SK-N-SH (cell line): Measurements from ENCODE around the gene ADGRA1. TPM values are rescaled to one million over a fixed set of nuclear protein-coding genes. Genes with fewer than 3 reads are reported as not detected.

Source experiments
- CTCF ChIA-PET: fragments of 300-600, 350-600 bp; formaldehyde crosslinking; extraction: SDS; loops from one replicate; lab custom pipeline; 2021; lab: Yijun Ruan, JAX
- POLR2A ChIA-PET: fragments of 350-600 bp; sonication (Branson Sonifier 250); formaldehyde crosslinking; extraction: SDS; loops from one replicate; lab custom pipeline; 2020; ENCODE audit warnings: antibody characterized with exemption, inconsistent platforms; lab: Yijun Ruan, JAX
- DNase-seq: peaks from one replicate; pipeline ENCODE4 v3.0.0; 2012
- H2AFZ ChIP-seq: fragments of 200-600 bp; sonication (generic); 2 replicates; pipeline ENCODE4 v1.8.1; 2016; ENCODE audit warnings: antibody characterized with exemption, mild to moderate bottlenecking, low read depth
- H3F3A ChIP-seq: fragments of 200-600 bp; sonication (generic); replicated peaks from 2 replicates; pipeline ENCODE3; 2016; ENCODE audit warnings: antibody characterized with exemption, mild to moderate bottlenecking; ENCODE audit not compliant: insufficient read depth
- H3K27ac ChIP-seq, 2 experiments: fragments of 200-500 bp in 1 of 2; fragments of 200-600 bp in 1 of 2; sonication (Bioruptor generic) in 1 of 2; sonication (generic), shearing (Covaris generic) in 1 of 2; 2 replicates each; pipeline versions ENCODE4 v1.5.1 to v1.6.1; 2014 to 2016; ENCODE audit warnings: low read depth in 2 of 2, inconsistent platforms in 1 of 2, low read length in 1 of 2, mild to moderate bottlenecking in 1 of 2, mixed read lengths in 1 of 2
- H3K27me3 ChIP-seq: fragments of 200-600 bp; sonication (generic), shearing (Covaris generic); 2 replicates; pipeline ENCODE4 v1.6.1; 2016; ENCODE audit warnings: mixed run types; ENCODE audit not compliant: insufficient read depth
- H3K36me3 ChIP-seq, 2 experiments: fragments of 200-500 bp in 1 of 2; fragments of 200-600 bp in 1 of 2; sonication (Bioruptor generic) in 1 of 2; sonication (generic) in 1 of 2; replicated peaks in 1 of 2; 2 replicates each; pipeline versions ENCODE3 to v1.5.1; 2014 to 2016; ENCODE audit warnings: low read length in 1 of 2, mild to moderate bottlenecking in 1 of 2; ENCODE audit not compliant: insufficient read depth in 2 of 2, control insufficient read depth in 1 of 2
- H3K4me1 ChIP-seq, 2 experiments: fragments of 200-500 bp in 1 of 2; fragments of 200-600 bp in 1 of 2; sonication (Bioruptor generic) in 1 of 2; sonication (generic), shearing (Covaris generic) in 1 of 2; 2 replicates each; pipeline versions ENCODE4 v1.5.1 to v1.6.1; 2014 to 2016; ENCODE audit warnings: low read depth in 1 of 2, low read length in 1 of 2, mixed run types in 1 of 2; ENCODE audit not compliant: insufficient read depth in 2 of 2, control insufficient read depth in 1 of 2
- H3K4me2 ChIP-seq: fragments of 200-600 bp; sonication (generic), shearing (Covaris generic); 2 replicates; pipeline ENCODE4 v1.6.1; 2017; ENCODE audit warnings: mixed run types
- H3K4me3 ChIP-seq, 2 experiments: fragments of 200-500 bp in 1 of 2; fragments of 200-600 bp in 1 of 2; sonication (Bioruptor generic) in 1 of 2; sonication (generic), shearing (Covaris generic) in 1 of 2; 2 replicates each; pipeline versions ENCODE4 v1.5.1 to v1.8.1; 2014 to 2016; ENCODE audit warnings: low read depth in 2 of 2, inconsistent platforms in 1 of 2, low read length in 1 of 2, mild to moderate bottlenecking in 1 of 2, mixed read lengths in 1 of 2, moderate library complexity in 1 of 2
- H3K79me2 ChIP-seq: fragments of 200-600 bp; sonication (generic); 2 replicates; pipeline ENCODE4 v1.8.1; 2017; ENCODE audit warnings: mild to moderate bottlenecking; ENCODE audit not compliant: insufficient read depth
- H3K9ac ChIP-seq: fragments of 200-600 bp; sonication (generic); 2 replicates; pipeline ENCODE4 v1.6.1; 2017; ENCODE audit warnings: mixed run types
- H3K9me2 ChIP-seq: fragments of 200-600 bp; sonication (generic); 2 replicates; pipeline ENCODE4 v1.6.1; 2017; ENCODE audit warnings: mixed run types
- H3K9me3 ChIP-seq: fragments of 200-600 bp; sonication (generic); 2 replicates; pipeline ENCODE4 v1.6.1; 2017; ENCODE audit warnings: mixed run types, mild to moderate bottlenecking, moderate library complexity
- H4K20me1 ChIP-seq: fragments of 200-600 bp; sonication (generic); 2 replicates; pipeline ENCODE4 v1.6.1; 2017; ENCODE audit warnings: mild to moderate bottlenecking, mixed run types; ENCODE audit not compliant: insufficient read depth
- CHD2 ChIP-seq: fragments of 150-350 bp; IDR thresholded peaks from 2 replicates; pipeline ENCODE4 v1.6.1; 2018; ENCODE audit warnings: low read length; ENCODE audit not compliant: partially characterized antibody
- EP300 ChIP-seq, 2 experiments: IDR thresholded peaks; 2 replicates each; pipeline versions ENCODE4 v1.4.0 to v1.6.1; 2012; ENCODE audit warnings: borderline replicate concordance in 1 of 2, low read depth in 1 of 2, low read length in 1 of 2
- FOXJ3 ChIP-seq: sonication (generic); formaldehyde crosslinking; IDR thresholded peaks from 2 replicates; pipeline ENCODE4 v1.5.1; 2020; ENCODE audit warnings: mild to moderate bottlenecking, missing genetic modification reagents
- FOXM1 ChIP-seq: IDR thresholded peaks from 2 replicates; pipeline ENCODE4 v1.4.0; 2012; ENCODE audit warnings: low read depth, mild to moderate bottlenecking
- GABPA ChIP-seq: IDR thresholded peaks from 2 replicates; pipeline ENCODE4 v1.4.0; 2012; ENCODE audit warnings: low read depth, mild to moderate bottlenecking
- GATA2 ChIP-seq: sonication (generic); formaldehyde crosslinking; IDR thresholded peaks from 2 replicates; pipeline ENCODE4 v1.5.0; 2020; ENCODE audit warnings: mild to moderate bottlenecking, missing genetic modification reagents
- JUND ChIP-seq: IDR thresholded peaks from 2 replicates; pipeline ENCODE4 v1.4.0; 2012
- MXI1 ChIP-seq: IDR thresholded peaks from 2 replicates; pipeline ENCODE4 v1.6.1; 2012; ENCODE audit warnings: mild to moderate bottlenecking, low read depth, low read length, improper control_type of control experiment
- NRF1 ChIP-seq: IDR thresholded peaks from 2 replicates; pipeline ENCODE4 v1.6.1; 2012; ENCODE audit warnings: low read depth, mild to moderate bottlenecking, low read length
- REST ChIP-seq: IDR thresholded peaks from 2 replicates; pipeline ENCODE4 v1.6.1; 2012; ENCODE audit warnings: mild to moderate bottlenecking, low read depth, low read length, moderate library complexity
- RFX5 ChIP-seq: IDR thresholded peaks from 2 replicates; pipeline ENCODE4 v1.6.1; 2012; ENCODE audit warnings: mild to moderate bottlenecking, improper control_type of control experiment, low read length
- RXRA ChIP-seq: IDR thresholded peaks from 2 replicates; pipeline ENCODE4 v1.4.0; 2012; ENCODE audit warnings: low read depth, mild to moderate bottlenecking, borderline replicate concordance
- SIN3A ChIP-seq: IDR thresholded peaks from 2 replicates; pipeline ENCODE4 v1.6.1; 2012; ENCODE audit warnings: low read depth, mild to moderate bottlenecking, low read length, moderate library complexity, borderline replicate concordance
- SMC3 ChIP-seq: IDR thresholded peaks from 2 replicates; pipeline ENCODE4 v1.6.1; 2012; ENCODE audit warnings: low read depth, low read length, improper control_type of control experiment
- TCF12 ChIP-seq: IDR thresholded peaks from 2 replicates; pipeline ENCODE4 v1.4.0; 2012
- WGBS: methylation state at CpG from one replicate; pipeline ENCODE4 v1.1.6; 2017; ENCODE audit warnings: low lambda C conversion rate; 5-methylcytosine and 5-hydroxymethylcytosine counted together
- polyA plus RNA-seq, 3 experiments: library from polyadenylated mRNA; depleted of rRNA; stranded (reverse); fragments of >200 nt; gene quantifications; 2 replicates each; pipeline ENCODE4 v1.2.3, GENCODE V29; 2012
- TF ChIP-seq, protein P1 (sequence below): IDR thresholded peaks from 2 replicates; pipeline ENCODE4 v1.4.0; 2012; ENCODE audit warnings: low read depth, borderline replicate concordance
- TF ChIP-seq, protein P2 (sequence below): fragments of 150-350 bp; IDR thresholded peaks from 2 replicates; pipeline ENCODE4 v1.6.1; 2016; ENCODE audit warnings: mild to moderate bottlenecking, low read depth, low read length

Gene ADGRA1
- polyA plus RNA-seq, 1 of the 3 experiments (the other 2 are of a cell fraction), result not detected

- peaks cover 0 to 3% of the 10 kb centered on the region in 2 experiments; a peak in 1 of 4 replicates for H3K4me1 ChIP-seq
- TF ChIP-seq NRF1 (no peak), TCF12 (no peak), FOXM1 (no peak)
- ChIA-PET CTCF (interaction anchor here (0.6 kb wide), 1 partner anchor 18 kb away, joined by 3 read pairs; no protein-coding TSS in a partner anchor), POLR2A (no interaction called here)
- no peak overlapping the region for H3K4me3 ChIP-seq
- no peaks in the 10 kb centered on the region for H3K9me2 ChIP-seq
- no peaks in the 10 kb centered on the region for H3K27me3 ChIP-seq
- no peaks in the 10 kb centered on the region for H3K79me2 ChIP-seq
- no peaks in the 10 kb centered on the region for H3F3A ChIP-seq
- no peaks in the 10 kb centered on the region for H4K20me1 ChIP-seq
- H3K4me2 ChIP-seq, result no peak overlapping the region
- H3K9ac ChIP-seq, result no peak overlapping the region
- H3K9me3 ChIP-seq, result no peaks in the 10 kb centered on the region
- 57% methylated on average over 10 of the region's 27 CpGs for WGBS
- no peak for DNase-seq
- H3K36me3 ChIP-seq, result no peaks in the 10 kb centered on the region
- no peak overlapping the region for H3K27ac ChIP-seq
- no peak overlapping the region for H2AFZ ChIP-seq
Observed at GRCh38 chr10:133141958-133142340, 54.2 kb downstream of the ADGRA1 start.

DNA sequence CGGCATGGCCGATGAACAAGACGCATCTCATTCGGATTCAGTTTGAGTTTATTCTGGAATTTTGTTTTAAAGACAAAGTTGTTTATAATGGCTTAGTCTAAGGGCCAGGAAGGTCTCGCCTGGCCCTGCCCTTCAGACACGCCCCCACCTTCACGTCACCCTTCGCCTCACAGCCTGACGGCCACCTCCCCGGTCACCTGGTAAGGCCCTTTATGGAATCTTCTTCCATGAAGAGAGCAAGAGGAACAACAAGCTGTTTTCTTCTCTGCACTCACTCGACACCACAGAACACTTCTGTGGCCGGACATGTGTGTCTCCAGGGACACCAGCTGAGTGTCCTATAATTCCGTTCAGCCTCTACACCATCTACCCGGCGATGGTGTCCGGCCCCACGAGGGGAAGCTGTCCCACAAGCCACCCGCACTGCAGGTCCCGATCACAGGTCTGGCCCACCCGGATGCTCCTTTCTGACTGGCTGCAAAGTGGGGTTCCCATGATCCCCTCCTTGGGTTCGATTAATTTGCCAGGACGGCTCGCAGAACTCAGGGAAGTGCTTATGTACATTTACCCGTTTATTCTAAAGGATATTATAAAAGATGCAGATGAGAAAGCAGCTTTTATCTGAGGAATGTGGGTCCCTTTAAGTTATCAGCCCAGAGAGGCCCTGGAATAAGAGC, 54.9 kb downstream of the ADGRA1 start:
- no peaks in the 10 kb centered on the region for H3K36me3 ChIP-seq
- no peaks in the 10 kb centered on the region for H3K9me2 ChIP-seq
- no peaks in the 10 kb centered on the region for H3F3A ChIP-seq
- H3K27ac ChIP-seq, result no peak overlapping the region
- H3K9ac ChIP-seq, result no peak overlapping the region
- H3K9me3 ChIP-seq, result no peaks in the 10 kb centered on the region
- no peaks in the 10 kb centered on the region for H3K27me3 ChIP-seq
- CTCF ChIA-PET, result interaction anchor here (0.6 to 2.3 kb wide), 10 partner anchors 9 to 433 kb away, joined by 3 to 13 read pairs (median 4); partner anchors contain the start of gene KNDC1
- WGBS, result 72% methylated on average over 24 of the region's 24 CpGs
- H3K79me2 ChIP-seq, result no peaks in the 10 kb centered on the region
- no peak overlapping the region for H2AFZ ChIP-seq
- DNase-seq, result no peak
- H3K4me3 ChIP-seq, result no peak overlapping the region
- H4K20me1 ChIP-seq, result no peaks in the 10 kb centered on the region
- no peak overlapping the region for H3K4me2 ChIP-seq
- POLR2A ChIA-PET, result no interaction called here
- H3K4me1 ChIP-seq, result peaks cover 0 to 3% of the 10 kb centered on the region in 2 experiments; a peak in 1 of 4 replicates
- no peak for TF ChIP-seq RFX5
- no peak for TF ChIP-seq EP300 (IDR thresholded peaks at IDR 0.05; ENCODE audit: borderline replicate concordance in 1 of 2, low read depth in 1 of 2, low read length in 1 of 2)
- TF ChIP-seq FOXJ3, result no peak
- TF ChIP-seq GATA2 (CRISPR knock-in tag), result no peak
- TF ChIP-seq, protein P1, sequence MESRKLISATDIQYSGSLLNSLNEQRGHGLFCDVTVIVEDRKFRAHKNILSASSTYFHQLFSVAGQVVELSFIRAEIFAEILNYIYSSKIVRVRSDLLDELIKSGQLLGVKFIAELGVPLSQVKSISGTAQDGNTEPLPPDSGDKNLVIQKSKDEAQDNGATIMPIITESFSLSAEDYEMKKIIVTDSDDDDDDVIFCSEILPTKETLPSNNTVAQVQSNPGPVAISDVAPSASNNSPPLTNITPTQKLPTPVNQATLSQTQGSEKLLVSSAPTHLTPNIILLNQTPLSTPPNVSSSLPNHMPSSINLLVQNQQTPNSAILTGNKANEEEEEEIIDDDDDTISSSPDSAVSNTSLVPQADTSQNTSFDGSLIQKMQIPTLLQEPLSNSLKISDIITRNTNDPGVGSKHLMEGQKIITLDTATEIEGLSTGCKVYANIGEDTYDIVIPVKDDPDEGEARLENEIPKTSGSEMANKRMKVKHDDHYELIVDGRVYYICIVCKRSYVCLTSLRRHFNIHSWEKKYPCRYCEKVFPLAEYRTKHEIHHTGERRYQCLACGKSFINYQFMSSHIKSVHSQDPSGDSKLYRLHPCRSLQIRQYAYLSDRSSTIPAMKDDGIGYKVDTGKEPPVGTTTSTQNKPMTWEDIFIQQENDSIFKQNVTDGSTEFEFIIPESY, result no peak
- TF ChIP-seq GABPA, result no peak
- no peak for TF ChIP-seq JUND

DNA sequence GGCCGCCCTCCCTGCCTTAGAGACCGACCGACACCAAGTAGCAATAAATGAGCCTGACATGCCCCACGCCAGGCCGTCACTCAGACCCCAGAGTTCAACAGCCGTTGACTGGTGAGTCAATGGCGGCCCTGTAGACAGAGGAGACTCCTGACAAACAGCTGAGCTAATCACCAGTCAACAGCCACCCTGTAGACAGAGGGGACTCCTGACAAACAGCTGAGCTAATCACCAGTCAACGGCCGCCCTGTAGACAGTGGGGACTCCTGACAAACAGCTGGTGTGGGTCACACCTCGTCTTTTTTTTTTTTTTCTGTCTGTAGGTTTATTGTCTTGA, 55.4 kb downstream of the ADGRA1 start:
- WGBS, result 78% methylated on average over 10 of the region's 10 CpGs
- H3K9ac ChIP-seq, result no peak overlapping the region
- no peaks in the 10 kb centered on the region for H4K20me1 ChIP-seq
- no peaks in the 10 kb centered on the region for H3F3A ChIP-seq
- no peak overlapping the region for H2AFZ ChIP-seq
- H3K9me2 ChIP-seq, result no peaks in the 10 kb centered on the region
- no peak overlapping the region for H3K27ac ChIP-seq
- no peak overlapping the region for H3K4me3 ChIP-seq
- ChIA-PET POLR2A (no interaction called here), CTCF (interaction anchor here (0.7 to 2.3 kb wide), 24 partner anchors 9 to 434 kb away, joined by 3 to 13 read pairs (median 4); partner anchors contain the start of gene KNDC1)
- H3K4me1 ChIP-seq, result peaks cover 0 to 3% of the 10 kb centered on the region in 2 experiments; a peak in 1 of 4 replicates
- no peaks in the 10 kb centered on the region for H3K79me2 ChIP-seq
- H3K9me3 ChIP-seq, result no peaks in the 10 kb centered on the region
- no peaks in the 10 kb centered on the region for H3K36me3 ChIP-seq
- no peak overlapping the region for H3K4me2 ChIP-seq
- DNase-seq, result no peak
- H3K27me3 ChIP-seq, result no peaks in the 10 kb centered on the region
- TF ChIP-seq SIN3A (no peak), SMC3 (no peak), REST (no peak), MXI1 (no peak), RXRA (no peak), CHD2 (no peak)
- TF ChIP-seq, protein P2, sequence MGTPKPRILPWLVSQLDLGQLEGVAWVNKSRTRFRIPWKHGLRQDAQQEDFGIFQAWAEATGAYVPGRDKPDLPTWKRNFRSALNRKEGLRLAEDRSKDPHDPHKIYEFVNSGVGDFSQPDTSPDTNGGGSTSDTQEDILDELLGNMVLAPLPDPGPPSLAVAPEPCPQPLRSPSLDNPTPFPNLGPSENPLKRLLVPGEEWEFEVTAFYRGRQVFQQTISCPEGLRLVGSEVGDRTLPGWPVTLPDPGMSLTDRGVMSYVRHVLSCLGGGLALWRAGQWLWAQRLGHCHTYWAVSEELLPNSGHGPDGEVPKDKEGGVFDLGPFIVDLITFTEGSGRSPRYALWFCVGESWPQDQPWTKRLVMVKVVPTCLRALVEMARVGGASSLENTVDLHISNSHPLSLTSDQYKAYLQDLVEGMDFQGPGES, result no peak
